ENCODE data around the gene USP15.

DNA sequence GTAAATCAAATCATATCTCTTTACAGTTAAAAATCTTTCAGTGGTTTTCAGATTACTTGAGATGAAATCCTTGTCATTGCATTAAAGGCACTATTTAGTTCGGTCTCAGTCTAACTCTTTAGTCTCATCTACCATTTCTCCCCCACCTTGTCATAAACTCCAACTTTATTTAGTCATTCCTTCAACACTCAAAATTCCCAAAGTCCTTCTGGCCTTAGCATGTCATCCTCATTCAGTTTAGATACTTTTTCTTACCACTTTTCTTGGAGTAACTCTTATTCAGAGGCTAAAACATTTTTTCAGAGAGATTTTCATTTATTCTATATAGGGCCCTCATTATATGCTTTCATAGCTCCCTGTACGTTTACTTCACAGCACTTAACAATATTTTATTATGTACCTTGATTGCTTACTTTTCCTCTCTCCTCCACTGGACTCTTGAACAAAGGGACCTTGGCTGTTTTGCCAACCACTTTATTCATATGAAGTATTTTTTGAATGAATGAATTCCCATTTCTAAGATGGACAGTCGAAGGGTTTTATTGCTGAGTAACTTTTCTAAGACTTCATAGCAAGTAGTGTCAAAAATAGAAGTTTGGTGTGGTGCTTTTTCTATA, 12.8 kb downstream of the USP15 start:
- TF ChIP-seq POLR2AphosphoS5 (IDR thresholded peaks at IDR 0.05; ENCODE audit: insufficient read depth in 1 of 2, low read depth in 1 of 2) (no peak), POLR2A (IDR thresholded peaks at IDR 0.05) (no peak)
- TF ChIP-seq, protein P1, sequence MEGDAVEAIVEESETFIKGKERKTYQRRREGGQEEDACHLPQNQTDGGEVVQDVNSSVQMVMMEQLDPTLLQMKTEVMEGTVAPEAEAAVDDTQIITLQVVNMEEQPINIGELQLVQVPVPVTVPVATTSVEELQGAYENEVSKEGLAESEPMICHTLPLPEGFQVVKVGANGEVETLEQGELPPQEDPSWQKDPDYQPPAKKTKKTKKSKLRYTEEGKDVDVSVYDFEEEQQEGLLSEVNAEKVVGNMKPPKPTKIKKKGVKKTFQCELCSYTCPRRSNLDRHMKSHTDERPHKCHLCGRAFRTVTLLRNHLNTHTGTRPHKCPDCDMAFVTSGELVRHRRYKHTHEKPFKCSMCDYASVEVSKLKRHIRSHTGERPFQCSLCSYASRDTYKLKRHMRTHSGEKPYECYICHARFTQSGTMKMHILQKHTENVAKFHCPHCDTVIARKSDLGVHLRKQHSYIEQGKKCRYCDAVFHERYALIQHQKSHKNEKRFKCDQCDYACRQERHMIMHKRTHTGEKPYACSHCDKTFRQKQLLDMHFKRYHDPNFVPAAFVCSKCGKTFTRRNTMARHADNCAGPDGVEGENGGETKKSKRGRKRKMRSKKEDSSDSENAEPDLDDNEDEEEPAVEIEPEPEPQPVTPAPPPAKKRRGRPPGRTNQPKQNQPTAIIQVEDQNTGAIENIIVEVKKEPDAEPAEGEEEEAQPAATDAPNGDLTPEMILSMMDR (IDR thresholded peaks at IDR 0.05), result no peak

Measured in vagina (tissue), 2 donors.